ENCODE data around the gene PLEKHA5.
"Not testable (repeated sequence)": the region's sequence is repeated elsewhere in the genome, so short reads cannot be mapped to it uniquely, and the experiment has no call there.

Gene PLEKHA5

GRCh38 chr12:19323805-19324204 lies 194.3 kb downstream of the PLEKHA5 start:
- H3K4me1 ChIP-seq (ENCODE audit: control insufficient read depth, low read length), result no peaks in the 10 kb centered on the region
- TF ChIP-seq CTCF (IDR thresholded peaks at IDR 0.05; ENCODE audit: low read depth, low read length, poor library complexity, severe bottlenecking) (no peak), EZH2phosphoT487 (IDR thresholded peaks at IDR 0.05; ENCODE audit: borderline replicate concordance, low read length) (no peak)
- no peaks in the 10 kb centered on the region for H4K20me1 ChIP-seq (ENCODE audit: control insufficient read depth, insufficient read depth, low read depth, low read length)
- H3K9me2 ChIP-seq (replicated peaks; ENCODE audit: control insufficient read depth, low read length), result no peaks in the 10 kb centered on the region
- H3K27me3 ChIP-seq (ENCODE audit: control insufficient read depth, low read length), result no peaks in the 10 kb centered on the region
- no peaks in the 10 kb centered on the region for H3K79me2 ChIP-seq (ENCODE audit: control insufficient read depth, low read length)
- H3F3A ChIP-seq (ENCODE audit: control insufficient read depth, insufficient read depth), result no peaks in the 10 kb centered on the region
- no peaks in the 10 kb centered on the region for H3K36me3 ChIP-seq (ENCODE audit: control insufficient read depth, low read length)
- no peak overlapping the region for H3K4me2 ChIP-seq (ENCODE audit: low read length)
- no peaks in the 10 kb centered on the region for H3K9me3 ChIP-seq (ENCODE audit: control insufficient read depth, insufficient read depth, low read length)
- H3K27ac ChIP-seq (ENCODE audit: low read depth, low read length), result no peak overlapping the region
- no peak overlapping the region for H3K4me3 ChIP-seq (ENCODE audit: low read length)

GRCh38 chr12:19326102-19326501 lies 196.6 kb downstream of the PLEKHA5 start:
- H3K4me2 ChIP-seq (ENCODE audit: low read length), result no peak overlapping the region
- H3K27ac ChIP-seq (ENCODE audit: low read depth, low read length), result no peak overlapping the region
- H3K36me3 ChIP-seq (ENCODE audit: control insufficient read depth, low read length), result no peaks in the 10 kb centered on the region
- H3K4me3 ChIP-seq (ENCODE audit: low read length), result no peak overlapping the region
- H3K9me3 ChIP-seq (ENCODE audit: control insufficient read depth, insufficient read depth, low read length), result no peaks in the 10 kb centered on the region
- no peaks in the 10 kb centered on the region for H3K4me1 ChIP-seq (ENCODE audit: control insufficient read depth, low read length)
- TF ChIP-seq EZH2phosphoT487 (IDR thresholded peaks at IDR 0.05; ENCODE audit: borderline replicate concordance, low read length) (no peak), CTCF (IDR thresholded peaks at IDR 0.05; ENCODE audit: low read depth, low read length, poor library complexity, severe bottlenecking) (no peak)
- H3K79me2 ChIP-seq (ENCODE audit: control insufficient read depth, low read length), result no peaks in the 10 kb centered on the region
- no peaks in the 10 kb centered on the region for H3K27me3 ChIP-seq (ENCODE audit: control insufficient read depth, low read length)
- H3F3A ChIP-seq (ENCODE audit: control insufficient read depth, insufficient read depth), result no peaks in the 10 kb centered on the region
- H3K9me2 ChIP-seq (replicated peaks; ENCODE audit: control insufficient read depth, low read length), result no peaks in the 10 kb centered on the region
- no peaks in the 10 kb centered on the region for H4K20me1 ChIP-seq (ENCODE audit: control insufficient read depth, insufficient read depth, low read depth, low read length)

- H3K27ac ChIP-seq (ENCODE audit: low read depth, low read length), result no peak overlapping the region
- no peaks in the 10 kb centered on the region for H3K9me3 ChIP-seq (ENCODE audit: control insufficient read depth, insufficient read depth, low read length)
- no peaks in the 10 kb centered on the region for H3F3A ChIP-seq (ENCODE audit: control insufficient read depth, insufficient read depth)
- no peaks in the 10 kb centered on the region for H3K79me2 ChIP-seq (ENCODE audit: control insufficient read depth, low read length)
- H3K4me3 ChIP-seq (ENCODE audit: low read length), result no peak overlapping the region
- H3K4me1 ChIP-seq (ENCODE audit: control insufficient read depth, low read length), result no peaks in the 10 kb centered on the region
- TF ChIP-seq EZH2phosphoT487 (IDR thresholded peaks at IDR 0.05; ENCODE audit: borderline replicate concordance, low read length), result no peak
- TF ChIP-seq CTCF (IDR thresholded peaks at IDR 0.05; ENCODE audit: low read depth, low read length, poor library complexity, severe bottlenecking), result no peak
- no peaks in the 10 kb centered on the region for H4K20me1 ChIP-seq (ENCODE audit: control insufficient read depth, insufficient read depth, low read depth, low read length)
- H3K36me3 ChIP-seq (ENCODE audit: control insufficient read depth, low read length), result no peaks in the 10 kb centered on the region
- no peaks in the 10 kb centered on the region for H3K27me3 ChIP-seq (ENCODE audit: control insufficient read depth, low read length)
- no peaks in the 10 kb centered on the region for H3K9me2 ChIP-seq (replicated peaks; ENCODE audit: control insufficient read depth, low read length)
- no peak overlapping the region for H3K4me2 ChIP-seq (ENCODE audit: low read length)
These were observed 202.7 kb downstream of the PLEKHA5 start for GRCh38 chr12:19332196-19332595.

- H4K20me1 ChIP-seq (ENCODE audit: control insufficient read depth, insufficient read depth, low read depth, low read length), result no peaks in the 10 kb centered on the region
- no peaks in the 10 kb centered on the region for H3K9me2 ChIP-seq (replicated peaks; ENCODE audit: control insufficient read depth, low read length)
- H3K4me1 ChIP-seq (ENCODE audit: control insufficient read depth, low read length), result no peaks in the 10 kb centered on the region
- no peaks in the 10 kb centered on the region for H3K27me3 ChIP-seq (ENCODE audit: control insufficient read depth, low read length)
- no peaks in the 10 kb centered on the region for H3K79me2 ChIP-seq (ENCODE audit: control insufficient read depth, low read length)
- H3K4me2 ChIP-seq (ENCODE audit: low read length), result no peak overlapping the region
- TF ChIP-seq EZH2phosphoT487 (IDR thresholded peaks at IDR 0.05; ENCODE audit: borderline replicate concordance, low read length) (no peak), CTCF (IDR thresholded peaks at IDR 0.05; ENCODE audit: low read depth, low read length, poor library complexity, severe bottlenecking) (no peak)
- H3F3A ChIP-seq (ENCODE audit: control insufficient read depth, insufficient read depth), result no peaks in the 10 kb centered on the region
- no peak overlapping the region for H3K27ac ChIP-seq (ENCODE audit: low read depth, low read length)
- no peaks in the 10 kb centered on the region for H3K9me3 ChIP-seq (ENCODE audit: control insufficient read depth, insufficient read depth, low read length)
- no peaks in the 10 kb centered on the region for H3K36me3 ChIP-seq (ENCODE audit: control insufficient read depth, low read length)
- H3K4me3 ChIP-seq (ENCODE audit: low read length), result no peak overlapping the region
These were observed 208.9 kb downstream of the PLEKHA5 start for GRCh38 chr12:19338405-19338804.

- H3K36me3 ChIP-seq (ENCODE audit: control insufficient read depth, low read length); H3K9me3 ChIP-seq (ENCODE audit: control insufficient read depth, insufficient read depth, low read length); H3K4me3 ChIP-seq (ENCODE audit: low read length); H3K4me2 ChIP-seq (ENCODE audit: low read length); H3K4me1 ChIP-seq (ENCODE audit: control insufficient read depth, low read length); H3F3A ChIP-seq (ENCODE audit: control insufficient read depth, insufficient read depth); H4K20me1 ChIP-seq (ENCODE audit: control insufficient read depth, insufficient read depth, low read depth, low read length); H3K27ac ChIP-seq (ENCODE audit: low read depth, low read length); H3K27me3 ChIP-seq (ENCODE audit: control insufficient read depth, low read length); H3K9me2 ChIP-seq (replicated peaks; ENCODE audit: control insufficient read depth, low read length); H3K79me2 ChIP-seq (ENCODE audit: control insufficient read depth, low read length): not testable (repeated sequence)
These were observed 221.3 kb downstream of the PLEKHA5 start for GRCh38 chr12:19350850-19351249.
